ENCODE results near the gene UACA. TPM values are rescaled to one million over a fixed set of nuclear protein-coding genes. Genes with fewer than 3 reads are reported as not detected.

Gene UACA
- total and polyA plus RNA-seq, 3 donors from 2014 or later = 10.2 to 65.1 (median 56.9) TPM

GRCh38 chr15:70650567-70651302 is 112.6 kb downstream of the UACA start:
- Histone ChIP-seq H3K27me3 (no peaks in the 10 kb centered on the region), H3K4me1 (no peaks in the 10 kb centered on the region), H3K27ac (no peak overlapping the region), H3K36me3 (ENCODE audit: low read depth, missing control alignments) (no peaks in the 10 kb centered on the region), H3K4me3 (no peak overlapping the region), H3K9me3 (no peaks in the 10 kb centered on the region)
- intact Hi-C loops (cut with DNase I; ENCODE audit: low total_unique reads) = no loop called here
- DNase-seq = no peak
- WGBS, 2 donors = 75 to 84% methylated on average over 10 of the region's 10 CpGs
- TF ChIP-seq POLR2A (IDR thresholded peaks at IDR 0.05) (no peak), CTCF (IDR thresholded peaks at IDR 0.05) (no peak)

GRCh38 chr15:70647396-70647795 is 116.0 kb downstream of the UACA start:
- intact Hi-C loops (cut with DNase I; ENCODE audit: low total_unique reads) = no loop called here
- Histone ChIP-seq H3K4me1 (no peaks in the 10 kb centered on the region), H3K36me3 (ENCODE audit: low read depth, missing control alignments) (no peaks in the 10 kb centered on the region), H3K4me3 (no peak overlapping the region), H3K9me3 (no peaks in the 10 kb centered on the region), H3K27me3 (no peaks in the 10 kb centered on the region), H3K27ac (no peak overlapping the region)
- TF ChIP-seq CTCF (IDR thresholded peaks at IDR 0.05) = no peak
- no peak for TF ChIP-seq POLR2A (IDR thresholded peaks at IDR 0.05)
- WGBS, 2 donors = 30 to 33% methylated on average over 1 of the region's 1 CpG
- no peak for DNase-seq

- no peaks in the 10 kb centered on the region for H3K36me3 ChIP-seq (ENCODE audit: low read depth, missing control alignments)
- no peaks in the 10 kb centered on the region for H3K27me3 ChIP-seq
- no peaks in the 10 kb centered on the region for H3K9me3 ChIP-seq
- no peak for TF ChIP-seq CTCF (IDR thresholded peaks at IDR 0.05)
- TF ChIP-seq POLR2A (IDR thresholded peaks at IDR 0.05) = no peak
- no peak overlapping the region for H3K27ac ChIP-seq
- no peak overlapping the region for H3K4me3 ChIP-seq
- no peak for DNase-seq
- no peaks in the 10 kb centered on the region for H3K4me1 ChIP-seq
- WGBS, 2 donors = 52 to 61% methylated on average over 1 of the region's 1 CpG
- intact Hi-C loops (cut with DNase I; ENCODE audit: low total_unique reads) = no loop called here
Measured at GRCh38 chr15:70646169-70646568, 117.2 kb downstream of the UACA start.

GRCh38 chr15:70643783-70644125 is 119.6 kb downstream of the UACA start:
- 86 to 88% methylated on average over 1 of the region's 1 CpG for WGBS, 2 donors
- no peak overlapping the region for H3K27ac ChIP-seq
- no peak overlapping the region for H3K4me3 ChIP-seq

More at GRCh38 chr15:70643783-70644125, 119.6 kb downstream of the UACA start:
- no peak for TF ChIP-seq POLR2A (IDR thresholded peaks at IDR 0.05)
- TF ChIP-seq CTCF (IDR thresholded peaks at IDR 0.05) = no peak
- DNase-seq = no peak
- Histone ChIP-seq H3K36me3 (ENCODE audit: low read depth, missing control alignments) (no peaks in the 10 kb centered on the region), H3K4me1 (no peaks in the 10 kb centered on the region), H3K27me3 (no peaks in the 10 kb centered on the region), H3K9me3 (no peaks in the 10 kb centered on the region)
- intact Hi-C loops (cut with DNase I; ENCODE audit: low total_unique reads) = no loop called here
